CD4-positive, alpha-beta T cell treated with Interleukin-2 at 100 ng/mL for 4 hours (primary cell): ENCODE results near the gene OR8H2.
"Not testable (repeated sequence)": the region's sequence is repeated elsewhere in the genome, so short reads cannot be mapped to it uniquely, and the experiment has no call there.

Experiments used
- DNase-seq: peaks from one replicate; pipeline ENCODE4 v3.0.0-alpha.2; 2020; ENCODE audit warnings: low spot score

OR8H2 gene

GRCh38 chr11:56103210-56103737 is at the start of gene OR8H2:
Gene OR8H2, plus strand, starts transcription at chr11:56103687. Its CDS starts 1,356 bp downstream, at chr11:56105043.
- DNase-seq: no peak

- DNase-seq: not testable (repeated sequence)
Measured at GRCh38 chr11:56056366-56056765, 47.1 kb upstream of the OR8H2 start.

GRCh38 chr11:56057661-56058237 is 45.7 kb upstream of the OR8H2 start:
- not testable (repeated sequence) for DNase-seq

GRCh38 chr11:56058260-56058780 is 45.2 kb upstream of the OR8H2 start:
- DNase-seq: not testable (repeated sequence)

GRCh38 chr11:56066980-56067379 is 36.5 kb upstream of the OR8H2 start:
- DNase-seq: no peak

GRCh38 chr11:56089697-56090096 is 13.8 kb upstream of the OR8H2 start:
- DNase-seq: no peak

GRCh38 chr11:56093008-56093407 is 10.5 kb upstream of the OR8H2 start, which contains the start of gene OR8I2:
Gene OR8I2, plus strand, starts transcription at chr11:56093308. Its CDS starts 0 bp downstream, at chr11:56093308.
- DNase-seq: no peak

GRCh38 chr11:56122073-56122472 is 18.6 kb downstream of the OR8H2 start, which contains the start of gene OR8H3:
Gene OR8H3, plus strand, starts transcription at chr11:56122373. Its CDS starts 0 bp downstream, at chr11:56122373.
- no peak for DNase-seq

- no peak for DNase-seq
Measured at GRCh38 chr11:56140151-56140661, 36.7 kb downstream of the OR8H2 start, which contains the start of gene OR8J3. Gene OR8J3, minus strand, starts transcription at chr11:56140201. Its CDS starts 2,483 bp downstream, at chr11:56137718.

- not testable (repeated sequence) for DNase-seq
Measured at GRCh38 chr11:56143681-56144080, 40.2 kb downstream of the OR8H2 start.

GRCh38 chr11:56151376-56151775 is 47.9 kb downstream of the OR8H2 start:
- DNase-seq: no peak

- DNase-seq: no peak
Measured at GRCh38 chr11:56152333-56152732, 48.8 kb downstream of the OR8H2 start.
